Fibroblast of pulmonary artery (primary cell): ENCODE measurements around the gene KDM2A.
A peak's percentile ranks its signal among the peaks of the same experiment; 100 is the strongest.

ENCODE experiments used
- DNase-seq: peaks from one replicate; pipeline ENCODE4 v3.0.0-alpha.2; 2010; ENCODE audit warnings: low read depth
- H3K4me3 ChIP-seq: replicated peaks from 2 replicates; pipeline ENCODE4 v1.5.1; 2011; ENCODE audit warnings: low read depth, mild to moderate bottlenecking, control low read depth, low read length, moderate library complexity
- CTCF ChIP-seq: IDR thresholded peaks from 2 replicates; pipeline ENCODE4 v1.5.1; 2011; ENCODE audit warnings: mild to moderate bottlenecking, control low read depth, low read length, inconsistent platforms; ENCODE audit errors: missing control alignments

The KDM2A gene

DNA sequence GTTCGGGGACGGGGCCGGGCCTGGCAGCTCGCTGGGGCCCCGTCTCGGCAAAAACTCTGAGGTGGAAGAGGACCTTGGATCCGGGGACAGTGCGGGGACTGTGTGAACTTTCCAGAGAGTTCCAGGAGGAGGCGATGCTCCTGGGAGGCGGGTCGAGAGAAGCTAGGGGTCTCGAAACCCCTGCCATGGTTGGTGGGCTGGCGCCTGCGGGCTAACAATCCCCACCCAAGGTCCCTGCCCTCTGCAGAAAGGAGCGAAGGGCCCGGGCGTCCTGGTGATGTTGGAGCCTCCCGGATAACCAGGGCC is 142.5 kb downstream of the KDM2A start:
- peak; percentile 30 for TF ChIP-seq CTCF
- H3K4me3 ChIP-seq: peak overlapping the region; percentile 42
- DNase-seq: no peak

DNA sequence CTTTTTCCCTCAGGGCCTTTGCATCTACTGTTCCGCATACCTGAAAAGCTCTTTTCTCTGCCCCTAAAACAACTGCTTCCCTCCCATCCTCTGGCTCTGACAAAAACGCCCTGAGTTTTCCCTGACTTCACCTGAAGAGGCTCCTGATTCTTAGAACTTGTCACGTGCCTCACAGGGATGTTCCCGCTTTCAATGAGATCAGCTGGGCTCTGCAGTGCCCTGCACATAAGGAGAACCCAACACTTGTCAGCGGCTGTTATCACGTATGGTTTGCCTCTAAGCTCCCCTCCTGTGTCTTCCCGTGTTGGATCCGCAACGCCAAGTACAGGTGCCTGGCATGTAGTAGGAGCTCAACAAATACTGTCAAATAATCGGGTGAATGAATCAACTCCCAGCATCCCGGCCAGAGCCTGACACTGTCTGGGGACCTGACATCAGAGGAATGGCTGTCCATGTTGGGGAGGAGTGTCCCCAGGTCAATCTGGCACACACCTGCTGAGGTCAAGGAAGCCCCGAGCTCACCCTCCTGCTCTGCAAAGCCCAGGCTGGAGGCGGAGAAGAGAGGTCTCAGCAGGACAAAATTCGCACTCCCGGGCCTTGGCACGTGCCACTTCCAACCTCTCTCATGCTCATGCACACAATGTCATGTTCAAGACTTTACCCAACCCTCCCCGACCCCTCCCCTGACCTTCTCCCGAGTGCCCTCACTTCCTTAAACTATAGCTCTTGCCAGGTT is 143.1 kb downstream of the KDM2A start:
- TF ChIP-seq CTCF: no peak
- no peak overlapping the region for H3K4me3 ChIP-seq
- no peak for DNase-seq

DNA sequence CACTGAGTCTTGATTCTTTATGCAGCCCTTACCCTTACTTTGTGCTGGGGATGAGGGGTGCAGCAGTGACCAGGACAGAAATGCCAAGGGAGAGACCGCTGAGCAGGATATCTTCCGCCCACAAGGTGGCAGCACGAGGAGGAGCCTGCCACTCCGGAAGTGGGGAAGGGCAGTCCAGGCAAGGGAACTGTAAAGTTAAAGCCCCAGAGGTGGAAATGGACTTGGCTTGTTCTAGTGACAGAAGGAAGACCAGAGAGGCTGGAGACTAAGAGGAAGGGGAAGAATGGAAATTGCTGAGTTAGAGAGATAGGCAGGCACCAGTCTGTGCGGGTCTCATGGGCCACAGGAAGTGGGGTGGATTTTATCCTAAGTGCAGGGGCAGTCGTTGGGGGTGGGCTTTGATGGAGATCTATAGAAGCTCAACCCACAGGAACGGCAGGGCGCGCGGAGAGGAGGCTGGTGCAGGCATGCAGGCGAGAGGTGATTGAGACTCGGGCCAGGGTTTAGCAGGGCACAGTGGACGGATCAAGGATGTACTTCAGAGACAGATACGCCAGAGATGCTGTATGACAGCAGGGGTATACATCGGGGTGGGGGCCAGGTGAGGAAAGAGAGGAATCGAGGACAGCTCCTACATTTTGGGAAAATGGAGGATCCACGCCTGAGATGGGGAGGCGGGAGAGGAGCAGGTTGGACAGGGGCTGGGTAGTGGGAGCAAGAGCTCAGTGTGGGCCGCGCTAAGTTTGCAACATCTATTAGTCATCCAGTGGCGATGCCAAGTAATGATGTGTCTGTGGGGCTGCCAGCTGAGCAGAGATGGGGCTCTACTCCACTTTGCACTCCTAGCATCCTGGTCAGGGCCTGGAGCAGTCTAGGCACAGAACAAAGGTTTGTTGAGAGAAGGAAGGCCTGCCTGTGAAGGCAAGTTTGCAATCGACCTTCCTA is 143.9 kb downstream of the KDM2A start:
- peak; percentile 82 for DNase-seq
- H3K4me3 ChIP-seq: no peak overlapping the region
- TF ChIP-seq CTCF: peak; percentile 86

DNA sequence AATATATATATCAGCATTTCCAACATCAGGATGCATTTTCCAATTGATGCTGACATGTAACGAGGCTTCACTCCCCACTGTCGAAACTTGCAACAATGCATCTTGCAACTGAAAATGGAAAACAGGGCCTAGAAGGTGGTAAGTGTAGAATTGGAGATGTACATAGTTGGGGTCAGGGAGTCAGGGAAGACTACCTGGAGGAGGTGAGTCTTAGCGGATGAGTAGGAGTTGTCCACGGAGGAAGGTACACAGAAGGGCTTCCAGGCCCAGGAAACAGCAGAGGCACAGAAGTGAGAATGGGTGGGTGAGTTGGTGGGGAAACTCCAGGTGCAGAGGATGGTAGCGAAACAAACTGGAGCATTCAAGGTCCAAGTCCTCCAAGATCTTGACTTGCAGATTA is 145.2 kb downstream of the KDM2A start:
- DNase-seq: no peak
- H3K4me3 ChIP-seq: no peak overlapping the region
- no peak for TF ChIP-seq CTCF

GRCh38 chr11:67264877-67265632 is 146.0 kb downstream of the KDM2A start:
- no peak for TF ChIP-seq CTCF
- H3K4me3 ChIP-seq: no peak overlapping the region
- DNase-seq: no peak

DNA sequence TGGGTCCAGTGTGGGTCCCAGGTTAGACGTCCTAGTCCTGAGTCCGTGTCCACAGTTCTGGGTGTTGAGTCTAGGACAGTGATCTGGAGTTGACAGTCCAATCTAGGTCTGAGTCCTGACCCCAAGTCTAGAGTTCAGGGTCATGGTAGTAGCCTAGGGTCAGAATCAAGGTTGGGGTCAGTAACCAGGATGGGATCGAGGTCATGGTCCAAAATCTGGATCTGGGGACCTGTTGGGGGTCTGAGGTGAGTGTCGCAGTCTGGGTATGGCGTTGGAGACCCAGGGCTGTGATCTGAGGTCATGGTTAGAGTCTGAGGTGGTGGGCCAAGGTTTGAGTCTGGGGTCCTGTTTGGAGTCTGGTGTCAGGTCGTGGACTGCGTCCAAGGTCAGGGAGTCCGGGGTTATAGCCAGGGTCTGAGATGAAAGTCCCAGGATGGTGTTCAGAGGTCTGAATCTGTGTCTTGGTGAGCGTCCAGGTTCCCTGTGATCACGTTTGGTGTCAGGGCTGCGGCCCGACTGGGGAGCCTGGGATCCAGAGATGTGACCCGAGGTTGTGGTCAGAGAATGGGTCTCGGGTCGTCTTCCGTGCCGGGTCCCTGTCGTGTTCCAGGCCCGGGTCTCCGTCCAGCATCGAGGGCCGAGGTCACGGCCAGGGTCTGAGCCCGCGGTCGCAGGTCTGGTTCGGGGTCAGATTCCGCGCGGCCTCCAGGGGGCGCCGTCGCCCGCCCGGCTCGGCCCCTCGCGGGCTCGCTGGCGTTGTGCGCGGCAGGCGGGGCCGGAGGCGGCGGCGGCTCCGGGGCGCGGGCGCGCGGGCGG is 146.8 kb downstream of the KDM2A start:
- peak; percentile 62 for DNase-seq
- TF ChIP-seq CTCF: peak; percentile 30
- peak overlapping the region; percentile 28 for H3K4me3 ChIP-seq
